Prostate gland (tissue), 2 donors: ENCODE results near the gene C5orf52. TPM values are rescaled to one million over a fixed set of nuclear protein-coding genes. Genes with fewer than 3 reads are reported as not detected.
"Not testable (repeated sequence)": the region's sequence is repeated elsewhere in the genome, so short reads cannot be mapped to it uniquely, and the experiment has no call there.

Source experiments
- DNase-seq: peaks from one replicate; pipeline ENCODE4 v3.0.0-alpha.2; 2019; ENCODE audit warnings: low spot score
- H3K27ac ChIP-seq, 2 donors: fragments of 200-600 bp; sonication (generic); 2 replicates each; pipeline ENCODE4 v1.5.1; 2017 to 2019
- H3K27me3 ChIP-seq: fragments of 200-600 bp; sonication (generic); replicated peaks from 2 replicates; pipeline ENCODE4 v1.5.1; 2019; ENCODE audit not compliant: insufficient read depth
- H3K36me3 ChIP-seq, 2 donors: fragments of 200-600 bp; sonication (generic); 1 replicate in 1 of 2; 2 replicates in 1 of 2; pipeline versions ENCODE4 v1.5.1 to v1.8.1; 2017 to 2019
- H3K4me1 ChIP-seq: fragments of 200-600 bp; sonication (generic); replicated peaks from 2 replicates; pipeline ENCODE4 v1.5.1; 2019
- H3K4me3 ChIP-seq, 2 donors: fragments of 200-600 bp; sonication (generic); 2 replicates each; pipeline ENCODE4 v1.5.1; 2017 to 2019
- H3K9me3 ChIP-seq: fragments of 200-600 bp; sonication (generic); 2 replicates; pipeline ENCODE4 v1.5.1; 2017
- CTCF ChIP-seq, 4 experiments: fragments of 200-600 bp in 2 of 4; fragments of 450-650 bp in 2 of 4; sonication (generic) in 2 of 4; IDR thresholded peaks; 1 replicate in 3 of 4; 2 replicates in 1 of 4; pipeline ENCODE4 v1.5.1; 2016 to 2019; ENCODE audit warnings: antibody characterized with exemption in 4 of 4, mild to moderate bottlenecking in 2 of 4, moderate library complexity in 2 of 4
- POLR2A ChIP-seq: fragments of 450-650 bp; IDR thresholded peaks from one replicate; pipeline ENCODE4 v1.6.1; 2016; ENCODE audit warnings: antibody characterized with exemption, mild to moderate bottlenecking
- POLR2AphosphoS5 ChIP-seq: sonication (generic); formaldehyde crosslinking; IDR thresholded peaks from one replicate; pipeline ENCODE4 v1.6.1; 2017; ENCODE audit warnings: antibody characterized with exemption
- WGBS: methylation state at CpG from one replicate; pipeline ENCODE4 v1.1.5; 2018; 5-methylcytosine and 5-hydroxymethylcytosine counted together
- intact Hi-C: fragments of 100-400 bp; cut with DNase I; formaldehyde crosslinking; loops from one replicate; pipeline ENCODE4 v1.14.2; 2022
- total RNA-seq, 2 donors: library from RNA; depleted of rRNA; stranded (reverse); fragments of >200 nt; gene quantifications; one replicate each; pipeline ENCODE4 v1.1.0, GENCODE V29; 2016

The C5orf52 gene
- total RNA-seq, 2 donors from 2014 or later, result 5.9 TPM; not detected in 1

GRCh38 chr5:157668356-157668755 is 3.0 kb upstream of the C5orf52 start:
- intact Hi-C loops, result no loop called here
- TF ChIP-seq POLR2AphosphoS5 (no peak), CTCF (IDR thresholded peaks at IDR 0.05) (no peak), POLR2A (no peak)
- Histone ChIP-seq H3K36me3 (no peaks in the 10 kb centered on the region), H3K27ac (no peak overlapping the region), H3K4me3 (no peak overlapping the region), H3K9me3 (no peaks in the 10 kb centered on the region), H3K4me1 (no peaks in the 10 kb centered on the region), H3K27me3 (no peaks in the 10 kb centered on the region)
- DNase-seq, result no peak
- 84% methylated on average over 1 of the region's 1 CpG for WGBS

DNA sequence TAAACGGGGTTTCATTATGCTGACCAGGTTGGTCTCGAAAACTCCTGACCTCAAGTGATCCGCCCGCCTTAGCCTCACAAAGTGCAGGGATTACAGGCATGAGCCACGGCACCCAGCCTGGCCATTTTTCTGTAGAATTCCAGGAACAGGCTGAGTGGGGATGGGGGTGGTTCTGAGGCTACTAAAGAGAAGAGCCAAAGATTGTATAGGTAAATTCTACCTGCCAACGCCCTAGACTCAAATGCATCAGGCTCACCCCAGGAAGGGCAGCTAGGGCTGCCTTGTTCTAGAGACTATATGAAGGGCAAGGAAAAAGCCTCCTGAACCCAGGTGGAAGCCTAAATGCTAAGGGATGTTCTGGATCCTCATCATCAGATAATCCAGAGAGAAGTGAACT is 1.6 kb upstream of the C5orf52 start:
- Histone ChIP-seq H3K4me1 (no peaks in the 10 kb centered on the region), H3K27ac (no peak overlapping the region), H3K36me3 (no peaks in the 10 kb centered on the region), H3K4me3 (no peak overlapping the region), H3K9me3 (no peaks in the 10 kb centered on the region), H3K27me3 (no peaks in the 10 kb centered on the region)
- intact Hi-C loops, result no loop called here
- TF ChIP-seq CTCF (IDR thresholded peaks at IDR 0.05) (no peak), POLR2A (no peak), POLR2AphosphoS5 (no peak)
- WGBS, result 90% methylated on average over 6 of the region's 6 CpGs
- no peak for DNase-seq

- Histone ChIP-seq H3K4me1 (no peaks in the 10 kb centered on the region), H3K27me3 (no peaks in the 10 kb centered on the region), H3K27ac (no peak overlapping the region), H3K36me3 (no peaks in the 10 kb centered on the region), H3K4me3 (peak overlapping the region; percentile 40 to 49), H3K9me3 (no peaks in the 10 kb centered on the region)
- intact Hi-C loops, result no loop called here
- WGBS, result 43% methylated on average over 55 of the region's 57 CpGs
- TF ChIP-seq POLR2A (no peak), POLR2AphosphoS5 (no peak), CTCF (IDR thresholded peaks at IDR 0.05) (no peak)
- DNase-seq, result no peak
Measured at GRCh38 chr5:157671592-157672330, 428 bp downstream of the C5orf52 start.

- Histone ChIP-seq H3K4me1 (no peaks in the 10 kb centered on the region), H3K27ac (no peak overlapping the region), H3K4me3 (no peak overlapping the region), H3K27me3 (no peaks in the 10 kb centered on the region), H3K36me3 (no peaks in the 10 kb centered on the region), H3K9me3 (no peaks in the 10 kb centered on the region)
- WGBS, result 95% methylated on average over 8 of the region's 8 CpGs
- TF ChIP-seq POLR2AphosphoS5, result no peak
- no peak for TF ChIP-seq POLR2A
- TF ChIP-seq CTCF (IDR thresholded peaks at IDR 0.05), result no peak
- intact Hi-C loops, result no loop called here
- DNase-seq, result no peak
Measured at GRCh38 chr5:157672976-157673375, 1.6 kb downstream of the C5orf52 start.

GRCh38 chr5:157674351-157674750 is 3.0 kb downstream of the C5orf52 start:
- H3K4me1 ChIP-seq, H3K27me3 ChIP-seq, H3K9me3 ChIP-seq, DNase-seq, H3K4me3 ChIP-seq, intact Hi-C loops, H3K27ac ChIP-seq, H3K36me3 ChIP-seq: not testable (repeated sequence)
- WGBS, result 91% methylated on average over 4 of the region's 4 CpGs
